Mammary epithelial cell (primary cell): ENCODE data around the gene AK3.

Experiments used
- CTCF ChIP-seq, 2 donors: IDR thresholded peaks in 1 of 2; conservative IDR thresholded peaks in 1 of 2; 2 replicates each; pipeline ENCODE4 v1.5.1; 2011 to 2012; ENCODE audit warnings: inconsistent platforms in 2 of 2, low read length in 2 of 2, mild to moderate bottlenecking in 2 of 2, control low read depth in 1 of 2, low read depth in 1 of 2; ENCODE audit not compliant: insufficient read depth in 1 of 2; ENCODE audit errors: extremely low read depth in 1 of 2
- EZH2 ChIP-seq: IDR thresholded peaks from 2 replicates; pipeline ENCODE4 v1.6.1; 2012; ENCODE audit warnings: low read length, inconsistent platforms, borderline replicate concordance

GRCh38 chr9:4742246-4742645, 1.2 kb upstream of the AK3 start:
- TF ChIP-seq EZH2 (no peak), CTCF (conservative IDR thresholded peaks at IDR 0.05 in 1 of 2, IDR thresholded peaks at IDR 0.05 in 1 of 2; ENCODE audit: extremely low read depth in 1 of 2, insufficient read depth in 1 of 2, low read depth in 1 of 2, low read length in 2 of 2) (no peak)
